Astrocyte of the cerebellum (primary cell): ENCODE data around the gene LAMA2.

Experiments
- DNase-seq: peaks from one replicate; pipeline ENCODE4 v3.0.0-alpha.2; 2011; ENCODE audit warnings: low read depth
- H3K4me3 ChIP-seq: 2 replicates; pipeline ENCODE4 v1.5.1; 2011; ENCODE audit warnings: mild to moderate bottlenecking, low read depth, low read length, moderate library complexity
- CTCF ChIP-seq: IDR thresholded peaks from 2 replicates; pipeline ENCODE4 v1.5.1; 2012; ENCODE audit warnings: low read length, low read depth, moderate library complexity, mild to moderate bottlenecking; ENCODE audit errors: missing control alignments
- in situ Hi-C: cut with HindIII; loops from 2 replicates; pipeline ENCODE4 v1.10.0; 2017; ENCODE audit warnings: low sequenced_read_pairs

LAMA2 gene

GRCh38 chr6:128981716-128982115 is 98.8 kb downstream of the LAMA2 start:
- DNase-seq = no peak
- H3K4me3 ChIP-seq = no peak overlapping the region
- in situ Hi-C loops = no loop called here
- no peak for TF ChIP-seq CTCF

- no peak for DNase-seq
- TF ChIP-seq CTCF = no peak
- in situ Hi-C loops = no loop called here
- no peak overlapping the region for H3K4me3 ChIP-seq
Measured at GRCh38 chr6:128990360-128990759, 107.4 kb downstream of the LAMA2 start.

- DNase-seq = no peak
- no peak for TF ChIP-seq CTCF
- in situ Hi-C loops = no loop called here
- H3K4me3 ChIP-seq = no peak overlapping the region
Measured at GRCh38 chr6:128990915-128991314, 108.0 kb downstream of the LAMA2 start.

- TF ChIP-seq CTCF = no peak
- no peak overlapping the region for H3K4me3 ChIP-seq
- in situ Hi-C loops = no loop called here
- no peak for DNase-seq
Measured at GRCh38 chr6:128993166-128993565, 110.2 kb downstream of the LAMA2 start.

- no peak for TF ChIP-seq CTCF
- in situ Hi-C loops = no loop called here
- H3K4me3 ChIP-seq = no peak overlapping the region
- no peak for DNase-seq
Measured at GRCh38 chr6:128997880-128998279, 114.9 kb downstream of the LAMA2 start.

- no peak overlapping the region for H3K4me3 ChIP-seq
- in situ Hi-C loops = no loop called here
- TF ChIP-seq CTCF = no peak
- no peak for DNase-seq
Measured at GRCh38 chr6:129006724-129007514, 124.0 kb downstream of the LAMA2 start.
